Measurements from ENCODE around the gene NLGN1.
"Not testable (repeated sequence)": the region's sequence is repeated elsewhere in the genome, so short reads cannot be mapped to it uniquely, and the experiment has no call there.

NLGN1 gene

DNA sequence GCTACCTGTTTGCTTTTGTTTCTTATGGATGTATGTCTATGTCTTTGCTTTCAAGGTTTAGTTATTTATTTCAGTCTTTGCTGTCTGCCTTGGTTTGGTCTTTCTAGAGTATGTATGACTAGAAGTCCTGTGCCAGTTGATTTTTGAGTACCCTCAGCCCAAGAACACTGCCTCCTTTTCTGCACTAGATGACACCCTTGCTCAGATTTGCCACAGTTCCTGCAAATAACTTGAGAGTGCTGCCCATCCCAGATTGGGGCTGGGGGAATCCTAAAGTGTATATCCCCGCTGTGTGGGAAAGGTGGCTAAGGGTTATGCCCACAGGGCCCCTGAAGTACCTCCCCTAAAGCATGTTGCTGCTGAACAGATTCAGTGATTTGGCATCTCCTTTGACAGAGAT lies 32.0 kb downstream of the NLGN1 start:
- no peak for DNase-seq (ENCODE audit: low read depth)

DNA sequence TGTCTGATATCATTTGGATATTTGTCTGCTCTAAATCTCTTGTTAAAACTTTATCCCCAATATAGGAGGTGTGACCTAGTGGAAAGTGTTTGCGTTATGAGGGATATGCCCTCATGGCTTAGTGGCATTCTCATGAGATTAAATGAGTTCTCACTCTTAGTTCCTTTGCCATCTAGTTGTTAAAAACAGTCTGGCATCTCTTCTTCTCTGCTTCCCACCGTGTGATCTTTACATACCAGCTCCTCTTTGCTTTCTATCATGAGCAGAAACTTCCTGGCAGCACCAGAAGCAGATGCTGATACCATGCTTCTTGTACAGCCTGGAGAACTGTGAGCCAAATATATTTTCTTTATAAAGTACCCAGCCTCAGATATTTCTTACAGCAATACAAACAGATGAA lies 33.0 kb downstream of the NLGN1 start:
- DNase-seq (ENCODE audit: low read depth): no peak

DNA sequence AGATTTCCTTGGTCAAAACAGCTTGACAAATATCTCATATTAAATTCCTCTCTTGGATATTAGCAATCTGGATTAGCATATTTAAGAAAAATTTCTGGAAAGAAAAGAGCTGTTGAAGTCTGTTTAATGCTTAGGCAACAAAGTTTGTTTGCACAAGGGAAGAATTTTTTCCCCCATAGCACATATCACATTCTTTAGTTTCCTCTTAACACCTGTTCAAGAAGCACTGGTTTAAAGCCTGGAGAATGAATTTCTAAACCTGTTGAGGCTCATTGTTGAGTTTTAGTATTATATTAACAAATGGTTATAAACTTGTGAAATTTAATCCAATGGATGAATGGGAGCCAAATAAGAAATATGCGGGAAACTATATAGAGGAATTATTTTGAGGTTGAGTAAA lies 41.5 kb downstream of the NLGN1 start:
- no peak for DNase-seq (ENCODE audit: low read depth)

DNA sequence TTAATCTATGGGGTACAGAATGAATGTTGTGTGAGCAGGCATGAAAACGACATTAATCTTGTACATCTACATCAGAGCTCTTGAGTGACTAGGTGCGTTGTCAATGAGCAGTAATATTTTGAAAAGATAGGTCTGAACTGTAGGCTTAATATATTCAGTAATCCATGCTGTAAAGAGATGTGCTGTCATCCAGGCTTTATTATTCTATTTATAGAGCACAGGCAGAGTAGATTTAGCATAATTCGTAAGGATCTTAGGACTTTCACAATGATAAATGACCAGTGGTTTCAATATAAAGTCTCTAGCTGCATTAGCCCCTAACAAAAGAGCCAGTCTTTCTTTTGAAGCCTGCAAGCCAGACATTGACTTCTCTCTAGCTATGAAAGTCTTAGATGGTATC lies 43.0 kb downstream of the NLGN1 start:
- DNase-seq (ENCODE audit: low read depth): no peak

DNA sequence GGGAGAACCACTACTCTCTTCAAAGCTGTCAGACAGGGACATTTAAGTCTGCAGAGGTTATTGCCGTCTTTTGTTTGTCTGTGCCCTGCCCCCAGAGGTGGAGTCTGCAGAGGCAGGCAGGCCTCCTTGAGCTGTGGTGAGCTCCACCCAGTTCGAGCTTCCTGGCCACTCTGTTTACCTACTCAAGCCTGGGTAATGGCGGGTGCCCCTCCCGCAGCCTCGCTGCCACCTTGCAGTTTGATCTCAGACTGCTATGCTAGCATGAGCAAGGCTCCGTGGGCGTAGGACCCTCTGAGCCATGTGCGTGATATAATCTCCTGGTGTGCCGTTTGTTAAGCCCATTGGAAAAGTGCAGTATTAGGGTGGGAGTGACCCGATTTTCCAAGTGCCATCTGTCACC lies 54.0 kb downstream of the NLGN1 start:
- DNase-seq (ENCODE audit: low read depth): not testable (repeated sequence)

DNA sequence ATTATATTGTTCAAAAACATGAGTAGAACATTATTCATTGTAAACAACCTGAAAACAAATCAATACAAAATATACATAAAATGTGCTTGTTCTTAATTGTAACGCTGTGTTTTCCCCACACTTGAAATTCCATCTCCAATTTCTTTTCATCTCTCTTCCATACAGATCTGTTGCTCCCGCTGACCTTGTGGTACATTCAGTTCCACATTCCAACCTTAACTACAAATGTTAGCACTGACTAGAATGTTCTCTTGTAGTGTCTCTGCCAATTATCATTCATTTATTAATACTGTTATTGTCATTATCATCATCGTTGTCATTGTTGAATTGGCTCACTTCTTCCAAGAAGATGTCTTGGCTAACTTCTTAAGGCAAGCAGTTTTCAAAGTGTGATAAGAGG lies 65.7 kb downstream of the NLGN1 start:
- no peak for DNase-seq (ENCODE audit: low read depth)

DNA sequence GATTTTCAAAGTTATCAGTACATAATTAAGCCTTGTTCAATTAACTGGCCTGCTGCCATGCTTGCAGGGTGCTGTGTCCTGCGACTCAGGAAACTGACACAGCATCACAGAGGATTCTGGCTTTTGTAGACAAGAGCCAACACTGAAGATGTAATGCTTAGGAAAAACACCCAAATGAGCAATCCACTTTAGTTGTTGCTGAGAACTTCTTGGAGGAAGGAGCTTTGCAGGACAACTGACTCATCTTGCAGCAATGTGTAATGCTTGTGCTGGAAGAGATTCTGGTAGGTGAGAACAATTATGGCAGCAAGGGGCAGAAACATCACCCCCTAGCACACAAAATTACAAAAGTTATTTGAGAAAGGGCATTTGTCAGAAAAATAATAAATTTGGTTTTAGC lies 67.6 kb downstream of the NLGN1 start:
- peak; percentile 36 for DNase-seq (ENCODE audit: low read depth)

DNA sequence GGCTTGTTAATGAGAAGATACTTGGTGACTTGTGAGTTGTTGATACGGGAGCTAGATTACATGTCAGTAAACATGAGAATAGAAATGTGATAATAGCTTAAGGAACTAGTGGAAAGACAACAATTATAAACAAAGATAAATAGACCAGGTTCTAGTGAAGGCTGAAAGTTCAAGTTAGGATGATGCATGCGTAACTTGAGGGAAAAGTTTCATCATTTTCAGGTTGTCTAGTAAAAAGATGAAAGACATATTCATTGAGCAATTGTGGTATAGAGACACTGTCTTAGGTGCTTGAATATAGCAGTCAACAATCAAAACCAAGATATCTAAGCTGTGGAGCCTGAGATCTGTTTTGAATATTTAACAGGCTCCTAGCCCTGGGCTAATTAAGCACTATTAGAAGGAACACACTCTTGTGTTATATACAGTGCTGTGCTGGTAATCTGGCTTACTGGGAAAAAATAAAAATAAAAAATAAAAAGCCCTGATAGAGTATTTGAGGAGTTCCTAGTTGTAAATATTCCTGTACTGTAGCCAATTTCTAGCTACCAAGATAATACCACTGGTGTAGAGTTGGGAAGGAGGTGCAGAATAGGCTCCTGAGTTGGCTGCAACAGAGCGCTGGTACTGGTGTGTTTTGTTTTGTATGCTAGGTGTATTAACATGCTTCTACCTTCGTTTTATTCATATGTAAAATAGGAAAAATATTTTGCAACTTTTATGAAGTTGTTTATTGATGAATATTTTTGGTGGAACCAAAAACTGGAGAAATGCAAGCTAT lies 68.5 kb downstream of the NLGN1 start:
- no peak for DNase-seq (ENCODE audit: low read depth)

DNA sequence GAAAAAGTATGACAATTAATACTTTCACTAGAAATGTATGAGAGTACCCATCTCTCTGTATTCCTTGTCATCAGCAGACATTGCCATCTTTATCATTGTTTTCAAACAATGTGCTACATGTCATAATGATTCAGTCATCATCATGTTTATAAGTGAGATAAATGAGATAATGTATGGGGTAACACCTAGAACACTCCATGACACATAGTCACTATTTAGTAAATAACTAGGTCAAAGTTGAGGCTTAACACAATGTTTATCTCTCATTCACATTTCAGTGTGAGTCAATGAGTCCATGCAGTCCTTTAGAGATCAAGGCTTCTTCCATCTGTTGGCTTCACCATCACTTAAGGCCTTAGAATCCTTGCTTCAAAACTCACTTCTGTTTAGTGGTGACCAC lies 70.0 kb downstream of the NLGN1 start:
- DNase-seq (ENCODE audit: low read depth): no peak

DNA sequence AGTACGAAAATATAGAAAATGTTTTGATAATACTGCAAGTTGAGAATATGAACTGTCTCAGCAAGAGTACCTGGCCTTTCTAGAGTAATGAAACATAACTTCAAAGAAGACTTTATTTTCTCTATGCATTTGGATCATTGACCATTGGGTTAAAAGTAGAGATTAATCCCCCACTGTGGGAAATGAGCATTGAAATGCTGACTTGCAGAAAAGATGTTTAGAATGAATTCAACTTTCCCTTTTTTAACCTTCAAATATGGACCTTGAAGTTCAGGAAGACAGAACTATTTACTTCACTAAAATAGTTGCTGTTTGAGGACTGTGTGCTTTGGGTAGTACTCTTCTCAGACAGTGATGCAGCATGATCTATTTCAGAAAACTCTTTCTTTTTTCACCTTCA lies 75.7 kb downstream of the NLGN1 start:
- DNase-seq (ENCODE audit: low read depth): no peak

DNA sequence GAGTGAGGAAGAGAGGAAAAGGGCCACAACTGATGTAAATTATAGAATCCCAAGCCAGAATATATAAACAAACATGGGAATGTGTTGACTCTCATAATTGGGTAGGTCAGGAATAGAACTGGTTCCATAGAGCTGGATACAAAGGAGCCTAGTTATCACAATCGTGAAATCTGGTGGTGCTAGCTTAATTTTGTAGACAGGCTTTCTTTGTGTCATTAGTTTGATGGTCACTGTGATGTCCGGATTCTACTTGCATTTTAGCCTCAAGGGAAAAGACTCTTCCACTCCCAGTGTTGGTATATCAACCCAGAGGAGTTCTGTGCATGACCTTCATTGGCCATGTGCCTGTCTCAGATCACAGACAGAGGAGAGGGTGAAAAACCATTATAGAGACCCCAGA lies 81.8 kb downstream of the NLGN1 start:
- no peak for DNase-seq (ENCODE audit: low read depth)

DNA sequence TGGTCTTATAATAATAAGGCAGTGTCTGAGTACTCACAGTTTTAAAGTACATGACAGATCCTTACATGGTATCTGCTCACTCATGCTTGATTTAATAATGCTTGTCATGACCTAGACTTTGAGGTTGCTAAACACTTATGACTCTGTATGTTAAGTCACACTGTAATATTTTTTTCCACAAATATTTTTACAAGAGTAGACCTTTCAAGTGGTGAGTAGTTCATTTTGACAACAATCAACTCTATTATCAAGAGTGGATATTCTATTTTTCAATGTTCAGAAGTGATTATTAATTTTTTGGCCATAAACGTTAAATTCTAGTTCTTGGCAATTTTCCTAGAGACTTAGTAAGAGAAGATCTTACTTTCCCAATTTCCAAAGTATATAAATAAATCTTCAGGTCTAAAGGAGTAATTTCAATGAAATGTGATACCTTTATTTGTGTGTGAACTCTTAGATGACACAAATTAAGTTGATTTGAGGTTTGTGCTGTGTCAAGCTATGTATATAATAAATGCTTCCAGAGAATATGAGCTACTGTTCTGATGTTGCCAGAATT lies 104.5 kb downstream of the NLGN1 start:
- DNase-seq (ENCODE audit: low read depth): no peak

DNA sequence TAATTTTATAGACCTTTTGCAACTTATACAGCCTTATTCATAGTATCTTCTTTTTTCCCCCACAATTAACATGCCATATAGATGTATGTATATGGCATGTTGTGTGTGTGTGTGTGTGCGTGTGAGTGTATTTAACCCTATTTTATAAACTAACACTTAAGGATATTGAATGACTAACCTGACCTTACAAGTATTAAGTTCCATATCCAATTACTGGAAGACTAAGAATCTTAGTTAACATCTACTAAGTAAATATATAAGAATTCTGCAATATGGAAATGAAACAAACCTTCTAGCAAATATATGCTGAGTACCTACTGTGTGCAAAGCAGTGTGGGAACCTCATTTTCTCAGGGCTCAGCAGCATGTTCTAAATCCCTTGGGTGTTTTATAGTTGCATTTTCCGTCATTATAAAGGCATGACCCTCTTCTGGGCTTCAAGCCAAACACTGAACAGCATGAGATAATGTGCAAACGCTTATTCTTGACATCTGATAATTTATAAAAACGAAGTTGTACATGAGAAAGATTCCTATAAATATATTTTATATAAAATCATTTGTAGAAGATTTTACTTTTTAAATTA lies 105.5 kb downstream of the NLGN1 start:
- no peak for DNase-seq (ENCODE audit: low read depth)

DNA sequence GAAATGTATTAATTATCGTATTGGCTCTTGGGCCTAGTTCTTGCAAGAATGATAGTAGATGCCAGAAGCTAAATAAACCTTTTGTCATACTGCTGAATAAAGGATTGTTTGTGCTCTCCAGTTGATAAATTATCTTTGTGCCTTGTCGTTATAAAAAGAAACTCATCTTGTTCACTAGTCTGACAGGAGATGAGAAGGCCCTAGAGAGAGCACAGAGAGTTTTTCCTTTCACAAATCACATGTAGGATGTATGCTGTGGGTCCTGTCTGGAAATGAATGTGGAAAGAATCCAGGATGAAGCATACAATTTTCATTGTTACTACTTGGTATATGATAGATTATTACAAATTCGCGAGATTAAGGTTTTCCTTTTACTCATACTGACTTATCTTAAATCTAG lies 113.0 kb downstream of the NLGN1 start:
- no peak for DNase-seq (ENCODE audit: low read depth)

DNA sequence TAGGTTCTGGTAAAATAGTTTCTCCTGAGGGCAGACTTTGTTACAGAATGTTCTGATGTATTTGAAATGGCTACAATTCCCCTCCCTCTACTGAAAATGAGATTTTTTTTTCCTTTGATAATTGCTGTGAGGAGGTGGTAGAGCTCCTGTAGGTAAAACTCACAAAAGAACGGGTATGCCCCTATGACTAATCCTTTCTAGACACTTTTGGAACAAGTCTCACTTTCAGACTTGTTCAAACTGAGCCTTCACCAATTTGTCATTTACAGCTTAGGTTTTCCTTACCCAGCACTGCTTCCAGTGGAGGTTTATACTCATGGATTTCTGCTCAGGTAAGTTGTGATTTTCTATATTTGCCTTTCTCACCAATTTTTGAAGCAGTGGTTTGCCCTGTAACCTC lies 115.6 kb downstream of the NLGN1 start:
- no peak for DNase-seq (ENCODE audit: low read depth)

DNA sequence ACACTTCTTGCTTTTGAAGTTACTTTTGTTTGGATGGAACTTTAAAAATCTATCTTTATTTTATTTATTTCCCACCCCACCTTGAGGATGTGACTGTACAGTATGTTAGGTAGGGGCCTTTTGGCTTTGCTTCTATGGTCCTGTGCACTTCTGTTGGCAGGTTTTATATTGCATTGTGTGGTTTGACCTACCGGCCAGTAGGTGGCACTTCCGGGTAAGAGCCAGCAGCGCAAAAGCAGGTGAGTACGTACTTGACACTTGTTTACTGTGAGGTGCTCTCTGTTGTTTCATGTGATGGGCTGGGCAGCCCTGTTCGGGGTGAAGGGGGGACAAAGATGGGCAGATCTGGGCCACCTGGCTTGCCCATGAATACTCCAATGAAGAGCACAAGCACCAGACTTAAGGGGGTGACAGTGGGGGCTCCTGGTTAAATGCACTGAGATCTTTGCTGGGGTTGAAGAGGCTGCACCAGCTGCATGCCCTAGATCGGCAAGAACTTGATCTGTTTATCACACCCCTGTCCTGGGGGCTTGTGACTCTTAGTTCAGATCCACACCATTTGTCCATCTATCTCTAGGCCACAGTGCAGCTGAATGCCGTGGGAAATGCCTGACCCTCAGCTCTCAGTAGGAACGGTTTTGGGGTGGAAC lies 131.6 kb downstream of the NLGN1 start:
- no peak for DNase-seq (ENCODE audit: low read depth)

DNA sequence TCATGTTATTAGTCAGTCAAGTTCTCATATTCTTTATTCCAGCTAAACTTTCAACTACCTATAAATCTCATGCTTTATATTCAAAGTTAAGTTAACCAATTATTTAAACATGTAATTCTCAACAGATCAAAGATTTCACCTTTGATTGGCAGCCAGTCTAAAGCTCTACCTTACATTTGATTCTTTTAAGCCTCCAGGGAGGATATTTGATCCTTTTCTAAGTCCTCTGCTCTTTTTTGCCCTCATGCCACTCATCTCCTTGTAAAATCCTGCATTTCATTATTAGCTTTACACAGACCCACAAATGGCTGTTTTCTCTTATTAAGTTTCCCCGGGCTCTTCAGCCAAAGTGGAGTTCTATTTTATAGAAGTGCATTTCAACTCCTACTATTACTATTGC lies 134.1 kb downstream of the NLGN1 start:
- DNase-seq (ENCODE audit: low read depth): no peak

DNA sequence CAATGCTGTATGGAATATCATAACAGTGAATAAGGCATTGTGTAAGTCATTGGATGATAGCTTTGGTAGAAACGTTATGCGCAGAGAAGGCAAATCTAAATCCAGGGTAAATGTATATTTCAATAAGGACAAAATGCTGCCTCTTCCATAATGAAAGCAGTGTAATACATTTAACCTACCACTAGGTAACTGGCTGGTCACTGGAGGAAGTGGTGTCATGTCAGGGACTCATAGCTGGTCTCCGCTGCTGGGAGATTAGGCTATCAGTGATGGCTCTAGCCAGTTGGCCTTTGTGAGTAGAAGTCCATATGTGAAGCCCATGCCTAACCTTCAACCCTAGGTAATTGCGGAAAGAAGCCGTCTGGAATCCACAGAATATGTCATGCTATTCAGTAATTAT lies 140.9 kb downstream of the NLGN1 start:
- no peak for DNase-seq (ENCODE audit: low read depth)

DNA sequence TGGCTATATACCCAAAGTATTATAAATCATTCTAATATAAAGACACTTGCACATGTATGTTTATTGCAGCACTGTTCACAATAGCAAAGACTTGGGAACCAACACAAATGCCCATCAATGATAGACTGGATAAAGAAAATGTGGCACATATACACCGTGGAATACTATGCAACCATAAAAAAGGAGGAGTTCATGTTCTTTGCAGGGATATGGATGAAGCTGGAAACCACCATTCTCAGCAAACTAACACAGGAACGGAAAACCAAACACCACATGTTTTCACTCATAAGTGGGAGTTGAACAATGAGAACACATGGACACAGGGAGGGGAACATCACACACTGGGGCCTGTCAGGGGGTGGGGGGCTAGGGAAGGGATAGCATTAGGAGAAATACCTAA lies 148.0 kb downstream of the NLGN1 start:
- DNase-seq (ENCODE audit: low read depth): not testable (repeated sequence)

DNA sequence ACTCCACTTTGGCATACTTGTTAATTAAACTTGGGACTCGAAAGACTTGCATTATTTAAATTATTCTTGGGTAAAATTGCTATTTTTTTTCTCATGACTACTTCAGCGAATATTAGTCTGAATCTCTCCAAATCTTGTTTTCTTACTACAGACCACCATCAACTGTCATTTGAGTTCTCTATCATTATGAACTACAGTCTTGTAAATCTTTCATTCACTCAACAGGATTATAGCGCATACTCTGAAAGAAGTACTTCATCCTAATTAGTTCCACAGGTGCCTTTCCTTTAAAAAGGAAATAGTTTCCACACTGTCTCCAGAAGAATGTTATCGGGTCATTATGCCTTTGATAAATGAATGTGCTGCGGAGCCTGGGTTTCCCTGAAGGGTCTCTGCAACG lies 149.5 kb downstream of the NLGN1 start:
- no peak for DNase-seq (ENCODE audit: low read depth)

DNA sequence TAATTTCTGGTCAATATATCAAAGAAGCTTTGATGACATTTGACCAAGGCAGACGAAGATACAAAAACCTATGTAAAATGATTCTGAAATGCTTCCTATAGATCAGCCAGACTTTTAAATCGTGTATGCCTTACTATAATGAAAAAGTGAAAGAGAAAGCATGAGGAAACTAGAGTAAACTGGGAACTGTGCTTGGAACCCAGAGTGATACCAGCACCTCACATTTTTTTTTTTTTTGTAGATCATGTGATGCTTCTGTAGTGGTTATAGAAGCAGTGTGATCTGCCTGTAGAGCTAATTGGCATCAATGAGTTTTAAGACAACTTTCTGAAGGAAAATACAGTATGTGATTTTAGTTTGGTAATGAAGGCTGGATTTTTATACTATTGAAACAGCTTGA lies 150.7 kb downstream of the NLGN1 start:
- DNase-seq (ENCODE audit: low read depth): no peak

DNA sequence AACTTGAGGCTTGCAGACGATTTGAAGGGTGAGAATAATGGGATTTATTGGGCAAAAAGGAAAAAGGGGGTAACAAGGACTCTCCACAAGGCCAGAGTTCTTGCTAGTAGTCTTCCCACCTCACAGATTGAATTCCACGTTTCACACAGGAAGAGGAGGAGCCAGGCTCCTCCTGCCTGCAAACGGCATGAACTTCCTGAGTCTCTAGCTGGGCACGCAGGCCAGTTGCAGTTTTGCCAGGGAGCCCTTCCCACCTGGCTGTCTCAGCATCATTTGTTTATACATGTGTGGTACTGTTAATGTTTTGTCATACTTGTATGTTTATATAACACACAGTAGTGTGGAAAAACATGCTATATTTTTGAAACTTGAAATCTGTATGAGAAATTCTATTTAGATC lies 155.0 kb downstream of the NLGN1 start:
- DNase-seq (ENCODE audit: low read depth): no peak

DNA sequence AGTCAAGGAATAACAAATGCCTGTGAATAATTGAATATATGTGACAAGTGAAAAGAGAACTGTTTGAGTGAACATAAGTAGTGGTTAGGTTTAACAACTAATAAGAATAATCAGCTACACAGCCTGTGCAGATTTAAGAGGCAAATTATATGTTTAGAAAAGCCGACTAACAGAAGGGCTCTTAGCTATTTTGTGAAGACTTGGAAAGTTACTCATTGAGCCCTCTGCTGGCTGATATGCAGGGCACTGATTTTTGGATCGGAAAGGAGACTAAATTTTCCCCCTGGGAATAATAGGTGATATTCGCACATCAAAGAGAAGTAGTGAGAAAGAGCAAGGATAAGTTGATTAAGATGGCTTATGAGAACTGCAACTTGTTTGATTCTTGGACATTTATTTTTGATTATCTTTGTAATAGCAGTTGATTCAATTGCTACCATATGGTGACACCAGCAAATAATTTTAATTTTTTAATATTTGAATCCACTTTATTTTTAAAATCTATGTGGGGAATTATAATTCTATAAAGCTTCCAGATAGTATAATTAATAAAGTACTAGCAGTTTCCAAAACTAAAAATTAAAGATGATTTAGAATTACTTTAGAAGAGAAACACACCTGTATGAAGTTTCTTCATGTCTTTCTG lies 156.2 kb downstream of the NLGN1 start:
- DNase-seq (ENCODE audit: low read depth): peak; percentile 25
